ENCODE results near the gene MGMT. TPM values are rescaled to one million over a fixed set of nuclear protein-coding genes. Genes with fewer than 3 reads are reported as not detected.

Gene MGMT
- total RNA-seq, 1 experiment from 2014 or later = 21.2 TPM

DNA sequence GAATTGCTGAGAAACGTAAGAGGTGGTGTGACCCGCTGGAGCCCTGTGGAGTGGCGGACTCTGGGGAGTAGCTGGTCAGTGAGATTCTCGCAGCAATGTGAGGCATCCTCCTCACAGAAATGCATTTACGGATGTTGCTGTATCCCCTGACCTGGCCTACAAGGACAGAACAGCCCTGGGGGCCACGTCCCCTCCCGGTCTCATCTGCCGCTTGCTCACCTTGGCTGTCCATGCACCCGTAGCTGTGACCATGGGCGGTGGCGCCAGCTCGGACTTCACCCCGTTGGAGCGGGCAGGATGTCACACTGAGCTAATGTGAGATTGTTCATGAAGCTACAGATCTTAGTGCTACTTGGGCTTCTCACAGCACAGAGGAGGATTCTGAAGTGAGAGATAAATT is 303.2 kb downstream of the MGMT start:
- no peaks in the 10 kb centered on the region for H3K27me3 ChIP-seq (ENCODE audit: insufficient read depth, low read depth)
- CTCF ChIA-PET = no interaction called here
- H3K4me1 ChIP-seq (replicated peaks; ENCODE audit: insufficient read depth) = no peaks in the 10 kb centered on the region
- no peaks in the 10 kb centered on the region for H3K79me2 ChIP-seq (ENCODE audit: low read depth)
- no peaks in the 10 kb centered on the region for H4K20me1 ChIP-seq (ENCODE audit: insufficient read depth)
- H3K4me2 ChIP-seq = no peak overlapping the region
- no peaks in the 10 kb centered on the region for H3F3A ChIP-seq (ENCODE audit: insufficient read depth, low read depth)
- H3K27ac ChIP-seq = no peak overlapping the region
- no peaks in the 10 kb centered on the region for H3K9me2 ChIP-seq (ENCODE audit: insufficient read depth)
- no peak overlapping the region for H2AFZ ChIP-seq
- H3K4me3 ChIP-seq = no peak overlapping the region
- no peaks in the 10 kb centered on the region for H3K36me3 ChIP-seq (ENCODE audit: low read depth)
- no peak for TF ChIP-seq EZH2 (IDR thresholded peaks at IDR 0.05; ENCODE audit: low read depth)
- TF ChIP-seq, protein P1, sequence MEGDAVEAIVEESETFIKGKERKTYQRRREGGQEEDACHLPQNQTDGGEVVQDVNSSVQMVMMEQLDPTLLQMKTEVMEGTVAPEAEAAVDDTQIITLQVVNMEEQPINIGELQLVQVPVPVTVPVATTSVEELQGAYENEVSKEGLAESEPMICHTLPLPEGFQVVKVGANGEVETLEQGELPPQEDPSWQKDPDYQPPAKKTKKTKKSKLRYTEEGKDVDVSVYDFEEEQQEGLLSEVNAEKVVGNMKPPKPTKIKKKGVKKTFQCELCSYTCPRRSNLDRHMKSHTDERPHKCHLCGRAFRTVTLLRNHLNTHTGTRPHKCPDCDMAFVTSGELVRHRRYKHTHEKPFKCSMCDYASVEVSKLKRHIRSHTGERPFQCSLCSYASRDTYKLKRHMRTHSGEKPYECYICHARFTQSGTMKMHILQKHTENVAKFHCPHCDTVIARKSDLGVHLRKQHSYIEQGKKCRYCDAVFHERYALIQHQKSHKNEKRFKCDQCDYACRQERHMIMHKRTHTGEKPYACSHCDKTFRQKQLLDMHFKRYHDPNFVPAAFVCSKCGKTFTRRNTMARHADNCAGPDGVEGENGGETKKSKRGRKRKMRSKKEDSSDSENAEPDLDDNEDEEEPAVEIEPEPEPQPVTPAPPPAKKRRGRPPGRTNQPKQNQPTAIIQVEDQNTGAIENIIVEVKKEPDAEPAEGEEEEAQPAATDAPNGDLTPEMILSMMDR (conservative IDR thresholded peaks at IDR 0.05) = no peak
- no peak for DNase-seq
- no TSS peak for BruUV-seq (replicated peaks)
- POLR2A ChIA-PET (ENCODE audit: unreplicated experiment) = no interaction called here
- intact Hi-C loops (cut with micrococcal nuclease; ENCODE audit: unreplicated experiment) = no loop called here
- H3K9me3 ChIP-seq (ENCODE audit: insufficient read depth, low read depth) = no peaks in the 10 kb centered on the region

DNA sequence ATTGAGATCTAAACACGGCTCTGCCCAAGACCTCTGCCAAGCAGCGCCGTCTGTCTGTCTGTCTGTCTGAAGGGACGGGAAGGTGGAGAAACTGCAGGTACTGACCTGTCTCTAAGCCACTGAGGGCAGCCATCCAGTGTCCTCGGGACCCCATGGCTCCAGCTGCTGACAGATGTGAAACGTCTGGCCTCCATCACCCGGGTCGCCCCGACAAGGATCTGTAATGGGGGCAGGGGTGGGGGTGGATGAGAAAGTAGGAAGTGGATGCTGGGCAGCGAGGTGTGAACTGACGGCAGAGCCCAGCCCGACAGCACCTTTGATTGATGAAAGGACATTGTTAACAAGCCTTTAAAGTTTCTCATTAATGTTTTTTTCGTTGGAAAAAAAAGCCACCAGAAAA is 304.0 kb downstream of the MGMT start:
- no peaks in the 10 kb centered on the region for H3K27me3 ChIP-seq (ENCODE audit: insufficient read depth, low read depth)
- H3K27ac ChIP-seq = no peak overlapping the region
- H3K9me3 ChIP-seq (ENCODE audit: insufficient read depth, low read depth) = no peaks in the 10 kb centered on the region
- H3K4me1 ChIP-seq (replicated peaks; ENCODE audit: insufficient read depth) = no peaks in the 10 kb centered on the region
- no peaks in the 10 kb centered on the region for H3K9me2 ChIP-seq (ENCODE audit: insufficient read depth)
- no peak overlapping the region for H2AFZ ChIP-seq
- no peak overlapping the region for H3K4me3 ChIP-seq
- ChIA-PET POLR2A (ENCODE audit: unreplicated experiment) (no interaction called here), CTCF (no interaction called here)
- H3K36me3 ChIP-seq (ENCODE audit: low read depth) = no peaks in the 10 kb centered on the region
- no peaks in the 10 kb centered on the region for H3K79me2 ChIP-seq (ENCODE audit: low read depth)
- H3F3A ChIP-seq (ENCODE audit: insufficient read depth, low read depth) = no peaks in the 10 kb centered on the region
- H3K4me2 ChIP-seq = no peak overlapping the region
- intact Hi-C loops (cut with micrococcal nuclease; ENCODE audit: unreplicated experiment) = no loop called here
- DNase-seq = no peak
- no TSS peak for BruUV-seq (replicated peaks)
- TF ChIP-seq, protein P1 (conservative IDR thresholded peaks at IDR 0.05) = no peak
- TF ChIP-seq EZH2 (IDR thresholded peaks at IDR 0.05; ENCODE audit: low read depth) = no peak
- no peaks in the 10 kb centered on the region for H4K20me1 ChIP-seq (ENCODE audit: insufficient read depth)

DNA sequence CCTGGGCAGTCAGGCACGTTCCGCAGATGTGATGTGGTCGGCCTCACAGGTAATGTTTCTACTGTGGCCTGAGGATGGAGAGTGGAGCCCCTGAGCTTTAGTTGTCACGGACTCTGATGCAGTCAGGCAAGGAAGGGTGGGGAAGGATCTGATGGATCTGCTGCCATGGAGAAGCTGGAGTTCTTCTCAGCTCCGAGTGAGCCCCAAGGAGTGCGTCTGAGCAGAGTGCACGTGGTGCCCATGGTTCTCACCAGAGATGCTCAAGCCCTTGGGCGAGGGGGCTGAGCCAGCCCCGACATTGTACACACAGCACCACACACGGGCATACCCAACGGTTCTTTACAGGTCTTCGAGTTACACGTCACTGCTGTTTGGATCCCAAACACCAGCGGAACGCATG is 304.5 kb downstream of the MGMT start:
- TF ChIP-seq, protein P1 (conservative IDR thresholded peaks at IDR 0.05) = no peak
- no peak for TF ChIP-seq EZH2 (IDR thresholded peaks at IDR 0.05; ENCODE audit: low read depth)
- no peaks in the 10 kb centered on the region for H3K9me2 ChIP-seq (ENCODE audit: insufficient read depth)
- ChIA-PET CTCF (no interaction called here), POLR2A (ENCODE audit: unreplicated experiment) (interaction anchor here (0.7 kb wide), 1 partner anchor 582 kb away, joined by 4 read pairs; no protein-coding TSS in a partner anchor)
- no peaks in the 10 kb centered on the region for H3K9me3 ChIP-seq (ENCODE audit: insufficient read depth, low read depth)
- H3K4me1 ChIP-seq (replicated peaks; ENCODE audit: insufficient read depth) = no peaks in the 10 kb centered on the region
- H3F3A ChIP-seq (ENCODE audit: insufficient read depth, low read depth) = no peaks in the 10 kb centered on the region
- no peaks in the 10 kb centered on the region for H3K36me3 ChIP-seq (ENCODE audit: low read depth)
- no peaks in the 10 kb centered on the region for H3K79me2 ChIP-seq (ENCODE audit: low read depth)
- intact Hi-C loops (cut with micrococcal nuclease; ENCODE audit: unreplicated experiment) = no loop called here
- no peaks in the 10 kb centered on the region for H3K27me3 ChIP-seq (ENCODE audit: insufficient read depth, low read depth)
- no peak overlapping the region for H2AFZ ChIP-seq
- H4K20me1 ChIP-seq (ENCODE audit: insufficient read depth) = no peaks in the 10 kb centered on the region
- DNase-seq = no peak
- H3K4me3 ChIP-seq = no peak overlapping the region
- BruUV-seq (replicated peaks) = no TSS peak
- H3K4me2 ChIP-seq = no peak overlapping the region
- no peak overlapping the region for H3K27ac ChIP-seq

Measured in PC-9 (cell line).